Heart right ventricle (tissue), 16 donors: ENCODE data around the gene ESPL1. TPM values are rescaled to one million over a fixed set of nuclear protein-coding genes. Genes with fewer than 3 reads are reported as not detected.

Source experiments
- ATAC-seq, 8 donors: fragments of 200-7000 bp; cut with Tn5 transposase; one replicate each; pipeline ENCODE4 v1.9.1; 2020; ENCODE audit warnings: mild to moderate bottlenecking in 8 of 8, moderate library complexity in 8 of 8, moderate number of reproducible peaks in 1 of 8
- DNase-seq, 2 donors: peaks; one replicate each; pipeline ENCODE4 v3.0.0-alpha.2; 2020
- H3K27ac ChIP-seq, 10 donors: fragments of 200-600 bp; sonication (generic) in 2 of 10; one replicate each; pipeline versions ENCODE4 v1.5.0 to v1.8.0; 2020 to 2022; ENCODE audit warnings: mild to moderate bottlenecking in 3 of 10
- H3K27me3 ChIP-seq, 7 donors: fragments of 200-600 bp; one replicate each; pipeline ENCODE4 v1.8.0; 2021 to 2022; ENCODE audit warnings: mild to moderate bottlenecking in 2 of 7
- H3K36me3 ChIP-seq, 9 donors: fragments of 200-600 bp; sonication (generic) in 1 of 9; one replicate each; pipeline versions ENCODE4 v1.5.0 to v1.8.0; 2020 to 2022; ENCODE audit warnings: mild to moderate bottlenecking in 2 of 9
- H3K4me1 ChIP-seq, 9 donors: fragments of 200-600 bp; sonication (generic) in 1 of 9; one replicate each; pipeline versions ENCODE4 v1.5.0 to v1.8.0; 2020 to 2022; ENCODE audit warnings: mild to moderate bottlenecking in 4 of 9
- H3K4me3 ChIP-seq, 10 donors: fragments of 200-600 bp; sonication (generic) in 2 of 10; one replicate each; pipeline versions ENCODE4 v1.5.0 to v1.8.0; 2020 to 2022; ENCODE audit warnings: mild to moderate bottlenecking in 7 of 10, moderate library complexity in 2 of 10
- H3K9me3 ChIP-seq, 11 donors: fragments of 200-600 bp in 10 of 11; sonication (generic) in 2 of 11; one replicate each; pipeline versions ENCODE4 v1.5.0 to v1.8.0; 2013 to 2022; ENCODE audit warnings: mild to moderate bottlenecking in 2 of 11, control low read depth in 1 of 11, moderate library complexity in 1 of 11
- CTCF ChIP-seq, 9 donors: fragments of 200-600 bp; sonication (generic) in 2 of 9; IDR thresholded peaks; one replicate each; pipeline versions ENCODE4 v1.5.0 to v1.8.0; 2021 to 2022; ENCODE audit warnings: antibody characterized with exemption in 9 of 9, mild to moderate bottlenecking in 5 of 9, moderate library complexity in 1 of 9
- WGBS, 2 donors: extraction: QIAGEN DNeasy Blood & Tissue Kit; methylation state at CpG; one replicate each; pipeline ENCODE4 v1.1.7; 2013; ENCODE audit warnings: inconsistent platforms in 1 of 2; 5-methylcytosine and 5-hydroxymethylcytosine counted together
- intact Hi-C, 10 donors: fragments of 100-400 bp; cut with DNase I; formaldehyde crosslinking; loops; one replicate each; pipeline versions ENCODE4 v1.11.1 to v1.14.2; 2022
- polyA plus RNA-seq, 2 donors: library from polyadenylated mRNA; stranded (reverse); fragments of 200-250 nt; gene quantifications; one replicate each; pipeline ENCODE4 v1.2.3, GENCODE V29; 2013
- total RNA-seq, 10 donors: library from RNA; stranded (reverse); fragmentation: NEBNext Ultra II Directional in 3 of 10; extraction: Animal tissue kit (Norgen Biotek cat#: 25700) in 3 of 10; gene quantifications; one replicate each; pipeline versions ENCODE4 v1.2.1 to v1.2.4, GENCODE V29; 2021 to 2023
- donor health status: Arrhythmogenic right ventricular cardiomyopathy.
- donor health status: ischemic (EF 13 %, LVEDD 7.1; RV severe dilation, severe dysfunction).
- donor health status: healthy with polysubstance abuse.
- donor health status: DM: no; HTN: yes; CAD: no.
- donor health status: DM: no; HTN: no; CAD: no.
- donor health status: ischemic (EF 25% LVEDD 6.9; RV normal size, moderate dysfunction).
- donor health status: ischemic (EF 25% LVEDD 5.7; RV mildly dilated, moderate dysfunction).
- donor health status: healthy.
- donor health status: DM: yes; HTN: yes; CAD: no.
- donor health status: Ischemic cardiomyopathy.
- donor health status: ischemic (EF 35%, LVEDD 5.7; RV mildly dilated, moderate dysfunction).
- donor health status: nonischemic (EF 11% LVEDD 7.7; RV severe dilation, severe dysfunction).
- donor health status: DM: yes; HTN: yes; CAD: no.
- donor health status: PGD.
- donor health status: ischemic (EF 29% LVEDD 5.4; RV normal size, mild dysfunction).
- donor health status: nonischemic (EF 23%, LVEDD 6.1; RV moderate dilation, normal function).

Gene ESPL1
- total and polyA plus RNA-seq, 12 donors: 0.04 to 3.1 (median 0.35) TPM

DNA sequence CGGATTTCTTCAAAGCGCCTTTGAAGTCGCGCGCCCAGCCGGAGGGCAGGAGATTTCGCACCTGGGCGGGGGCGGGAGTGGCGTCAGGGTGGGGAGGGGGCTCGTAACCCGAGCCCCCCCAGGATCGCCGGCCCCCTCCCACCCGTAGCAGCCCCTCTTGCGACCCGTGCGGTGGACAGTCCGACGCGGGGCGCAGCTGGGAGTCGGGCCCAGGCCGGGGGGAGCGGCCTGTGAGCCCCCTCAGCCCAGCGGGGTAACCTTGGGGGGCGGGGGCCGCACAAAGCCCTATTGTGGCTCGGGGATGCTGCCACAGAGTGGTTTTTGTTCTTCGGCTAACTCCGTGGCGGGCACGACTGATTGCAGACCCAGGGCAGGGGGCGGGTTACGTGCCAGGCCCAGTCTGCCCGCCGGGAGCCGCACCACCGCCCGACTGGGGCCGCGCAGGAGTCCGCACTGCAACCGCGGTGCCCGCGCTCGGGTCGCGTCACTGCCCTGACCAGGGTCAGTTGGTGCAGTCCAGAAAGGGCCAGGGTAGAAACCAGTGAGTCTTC, 57.5 kb downstream of the ESPL1 start:
- peak in 1 of 9 donors; percentile 12 for TF ChIP-seq CTCF (IDR thresholded peaks at IDR 0.05)
- DNase-seq: peak in 1 of 2 donors; percentile 49
- H3K36me3 ChIP-seq: no peaks in the 10 kb centered on the region
- WGBS, 2 donors: 1 to 2% methylated on average over 44 to 50 of the region's 50 CpGs
- H3K27me3 ChIP-seq: peaks cover 0 to 38% (median 0%) of the 10 kb centered on the region in 7 donors
- H3K4me3 ChIP-seq: peak overlapping the region; percentile 60 to 80 (median 72)
- H3K4me1 ChIP-seq: peaks cover 8 to 40% (median 29%) of the 10 kb centered on the region in 9 donors
- intact Hi-C loops: loop anchor here in 6 of 10 donors (1.0 to 10.0 kb wide), 6 partner anchors 19 to 183 kb away; partner anchors contain the start of genes TARBP2 (in 2 of the 6), AMHR2 (in 1 of the 6) and NPFF (in 1 of the 6)
- ATAC-seq: peak in 1 of 8 donors; percentile 39
- H3K9me3 ChIP-seq: no peaks in the 10 kb centered on the region
- peak overlapping the region; percentile 63 to 94 (median 90) for H3K27ac ChIP-seq

GRCh38 chr12:53326460-53327185, 58.5 kb downstream of the ESPL1 start:
- Histone ChIP-seq H3K27me3 (peaks cover 0 to 45% (median 0%) of the 10 kb centered on the region in 7 donors), H3K36me3 (no peaks in the 10 kb centered on the region), H3K9me3 (no peaks in the 10 kb centered on the region), H3K4me3 (no peak overlapping the region), H3K4me1 (peaks cover 6 to 34% (median 25%) of the 10 kb centered on the region in 9 donors), H3K27ac (no peak overlapping the region)
- intact Hi-C loops: loop anchor here in 3 of 10 donors (2.0 to 10.0 kb wide), 4 partner anchors 18 to 178 kb away; partner anchors contain the start of genes TARBP2 (in 2 of the 3), AMHR2 (in 1 of the 3) and NPFF (in 1 of the 3)
- ATAC-seq: no peak
- no peak for DNase-seq
- no peak for TF ChIP-seq CTCF (IDR thresholded peaks at IDR 0.05)
- 85 to 88% methylated on average over 8 of the region's 8 CpGs for WGBS, 2 donors

- intact Hi-C loops: loop anchor here in 3 of 10 donors (2.0 to 10.0 kb wide), 4 partner anchors 17 to 177 kb away; partner anchors contain the start of genes TARBP2 (in 2 of the 3), AMHR2 (in 1 of the 3) and NPFF (in 1 of the 3)
- H3K36me3 ChIP-seq: no peaks in the 10 kb centered on the region
Measured at GRCh38 chr12:53327435-53328042, 59.4 kb downstream of the ESPL1 start.

More at GRCh38 chr12:53327435-53328042, 59.4 kb downstream of the ESPL1 start:
- peak in 7 of 9 donors; percentile 25 to 50 (median 40) for TF ChIP-seq CTCF (IDR thresholded peaks at IDR 0.05)
- H3K4me3 ChIP-seq: no peak overlapping the region
- H3K9me3 ChIP-seq: no peaks in the 10 kb centered on the region
- DNase-seq: no peak
- ATAC-seq: no peak
- H3K27me3 ChIP-seq: peaks cover 0 to 53% (median under 1%) of the 10 kb centered on the region in 7 donors
- peaks cover 2 to 26% (median 18%) of the 10 kb centered on the region in 9 donors for H3K4me1 ChIP-seq
- WGBS, 2 donors: 81 to 91% methylated on average over 3 of the region's 3 CpGs
- H3K27ac ChIP-seq: no peak overlapping the region
